ENCODE measurements around the gene PIEZO1. TPM values are rescaled to one million over a fixed set of nuclear protein-coding genes. Genes with fewer than 3 reads are reported as not detected.

PIEZO1 gene
- total RNA-seq, 1 experiment from 2014 or later = 71.1 TPM

DNA sequence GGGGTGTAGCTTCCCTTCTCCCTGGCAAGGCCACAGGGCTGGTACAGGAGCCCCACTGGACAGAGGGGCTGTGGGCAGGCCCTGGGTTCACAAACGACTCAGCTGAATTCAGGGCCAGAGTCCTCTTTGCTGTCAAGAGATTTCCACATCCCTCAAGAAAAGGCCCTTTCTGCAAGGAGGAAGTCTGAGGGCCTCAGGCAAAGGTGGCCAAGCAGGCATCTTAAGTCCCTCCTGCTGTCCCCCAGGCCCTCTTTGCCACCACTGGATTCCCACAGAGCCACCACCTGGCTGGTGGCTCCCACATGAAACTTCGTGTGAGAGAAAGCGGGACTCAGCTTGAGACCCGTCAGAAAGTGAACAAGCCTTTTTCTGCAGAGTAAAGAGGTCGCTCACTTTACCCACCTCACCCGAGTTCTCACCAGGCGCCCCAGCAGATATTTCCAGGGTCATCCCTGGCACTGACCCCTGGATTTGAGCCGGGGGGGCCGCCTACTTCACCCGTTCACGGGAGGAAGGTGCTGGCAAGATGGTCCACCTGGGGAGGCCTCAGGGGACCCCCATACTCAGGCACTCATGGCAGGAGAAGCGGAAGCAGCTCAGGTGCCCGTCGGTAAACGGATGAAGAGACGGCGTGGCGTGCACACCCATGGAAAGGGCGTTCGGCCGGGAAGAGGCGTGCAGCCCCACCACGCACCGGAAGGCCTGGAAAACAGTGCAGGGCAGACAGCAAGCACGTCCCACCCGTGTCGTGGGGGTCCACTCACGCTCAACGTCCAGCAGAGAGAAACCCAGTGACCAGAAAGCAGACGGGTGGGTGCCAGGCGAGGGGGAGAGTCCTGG is 82.4 kb downstream of the PIEZO1 start:
- H2BK5ac ChIP-seq (ENCODE audit: insufficient read length, low read length) = no peak overlapping the region
- H2BK12ac ChIP-seq (ENCODE audit: insufficient read length, low read depth, low read length) = no peak overlapping the region
- H4K91ac ChIP-seq (ENCODE audit: insufficient read length, low read depth, low read length) = no peak overlapping the region
- H3T11ph ChIP-seq (ENCODE audit: low read length) = no peak overlapping the region
- H3K4me1 ChIP-seq (ENCODE audit: insufficient read depth, low read length) = peaks cover 4% of the 10 kb centered on the region; the same call in 1 of the 2 replicates
- H3K4me2 ChIP-seq (ENCODE audit: insufficient read depth, insufficient read length, low read length) = no peak overlapping the region
- no peak overlapping the region for H2AK5ac ChIP-seq (ENCODE audit: insufficient read length, low read length)
- no peak overlapping the region for H3K14ac ChIP-seq (ENCODE audit: insufficient read depth, low read length)
- no peak overlapping the region for H3K27ac ChIP-seq (ENCODE audit: insufficient read length, low read depth, low read length)
- H2BK20ac ChIP-seq (ENCODE audit: low read depth, low read length, poor library complexity, severe bottlenecking) = no peak overlapping the region
- H2BK15ac ChIP-seq (ENCODE audit: low read depth, low read length) = no peak overlapping the region
- H4K8ac ChIP-seq (replicated peaks; ENCODE audit: insufficient read length, low read depth, low read length) = no peak overlapping the region
- H3K9me3 ChIP-seq (ENCODE audit: control insufficient read depth, low read depth, low read length) = no peaks in the 10 kb centered on the region
- H2BK120ac ChIP-seq (ENCODE audit: low read depth, low read length, poor library complexity, severe bottlenecking) = no peak overlapping the region
- H3K9me3 Mint-ChIP-seq = no peaks in the 10 kb centered on the region; a peak in 1 of 5 replicates
- no peak overlapping the region for H3K56ac ChIP-seq (ENCODE audit: insufficient read length, low read depth, low read length)
- no peak overlapping the region; a peak in 1 of 5 replicates for H3K4me3 Mint-ChIP-seq
- H3K18ac ChIP-seq (ENCODE audit: insufficient read length, low read depth, low read length) = no peak overlapping the region
- no CpG with 5 or more reads among the region's 31 CpGs for WGBS (ENCODE audit: extremely low coverage, insufficient read length, low lambda C conversion rate)
- no peak overlapping the region for H3K9ac ChIP-seq (ENCODE audit: extremely low read depth, insufficient read length, low read length)
- peaks cover 7% of the 10 kb centered on the region for H3K79me1 ChIP-seq (ENCODE audit: insufficient read depth, low read depth, low read length, poor library complexity, severe bottlenecking)
- no peak for DNase-seq
- no peak overlapping the region for H4K5ac ChIP-seq (ENCODE audit: insufficient read length, low read depth, low read length)
- no peak overlapping the region for H3K4ac ChIP-seq (ENCODE audit: low read depth, low read length)
- H3K23me2 ChIP-seq (ENCODE audit: insufficient read length, low read depth, low read length, poor library complexity, severe bottlenecking) = peaks cover 9% of the 10 kb centered on the region
- H3K4me1 Mint-ChIP-seq = peaks cover 16 to 17% of the 10 kb centered on the region in 2 experiments
- H3K36me3 Mint-ChIP-seq (ENCODE audit: insufficient read depth in 1 of 3, low read depth in 3 of 3) = peaks cover 2 to 13% (median 7%) of the 10 kb centered on the region in 3 experiments; a peak in 4 of 7 replicates
- H4K20me1 ChIP-seq (ENCODE audit: control insufficient read depth, insufficient read depth, insufficient read length) = no peaks in the 10 kb centered on the region
- peak overlapping the region in 1 of 3 experiments; percentile 68; a peak in 2 of 7 replicates for H3K27ac Mint-ChIP-seq
- H3K27me3 ChIP-seq (ENCODE audit: insufficient read depth, low read length) = no peaks in the 10 kb centered on the region
- H3K27me3 Mint-ChIP-seq (ENCODE audit: low read depth) = no peaks in the 10 kb centered on the region
- peaks cover 3% of the 10 kb centered on the region; the same call in 1 of the 2 replicates for H3K79me2 ChIP-seq (ENCODE audit: insufficient read depth, low read length)
- no peak overlapping the region for H2AFZ ChIP-seq (ENCODE audit: low read length)
- TF ChIP-seq CTCF (conservative IDR thresholded peaks at IDR 0.05) = no peak
- H3K23ac ChIP-seq (ENCODE audit: insufficient read length, low read depth, low read length) = no peak overlapping the region
